Measurements from ENCODE around the gene DOK3.

DNA sequence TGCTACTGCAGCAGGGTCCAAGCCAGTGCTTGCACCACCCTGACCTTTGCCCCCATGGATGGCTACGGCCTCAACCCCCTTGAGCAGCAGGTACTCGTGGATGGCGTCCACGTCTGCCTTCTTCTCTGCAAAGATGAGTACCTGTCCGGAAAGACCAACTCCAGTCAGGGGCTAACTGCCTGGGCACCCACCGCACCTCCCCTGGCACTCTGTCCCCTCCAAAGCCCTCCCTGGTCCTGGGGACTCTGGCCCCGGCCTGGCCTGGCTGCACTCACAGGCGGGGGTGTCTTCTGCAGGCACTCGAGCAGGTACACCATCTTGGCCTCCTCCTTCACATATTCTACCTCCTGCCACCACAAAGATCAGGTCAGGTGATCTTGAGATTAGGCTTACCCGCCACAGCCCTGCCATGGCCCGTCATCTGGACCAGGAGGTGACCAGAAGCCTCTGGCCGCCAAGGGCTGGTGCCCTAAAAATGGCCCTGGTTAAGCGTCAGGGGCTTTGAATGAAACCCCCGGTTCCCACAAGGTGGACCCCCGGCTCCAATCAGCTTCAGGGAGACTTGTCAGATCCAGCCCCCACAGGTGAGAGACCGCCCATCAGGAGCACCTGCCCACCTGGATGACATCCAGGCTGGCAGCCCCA, 3.2 kb upstream of the DOK3 start:
- no peak for TF ChIP-seq EZH2 (IDR thresholded peaks at IDR 0.05)
- TF ChIP-seq, protein P1, sequence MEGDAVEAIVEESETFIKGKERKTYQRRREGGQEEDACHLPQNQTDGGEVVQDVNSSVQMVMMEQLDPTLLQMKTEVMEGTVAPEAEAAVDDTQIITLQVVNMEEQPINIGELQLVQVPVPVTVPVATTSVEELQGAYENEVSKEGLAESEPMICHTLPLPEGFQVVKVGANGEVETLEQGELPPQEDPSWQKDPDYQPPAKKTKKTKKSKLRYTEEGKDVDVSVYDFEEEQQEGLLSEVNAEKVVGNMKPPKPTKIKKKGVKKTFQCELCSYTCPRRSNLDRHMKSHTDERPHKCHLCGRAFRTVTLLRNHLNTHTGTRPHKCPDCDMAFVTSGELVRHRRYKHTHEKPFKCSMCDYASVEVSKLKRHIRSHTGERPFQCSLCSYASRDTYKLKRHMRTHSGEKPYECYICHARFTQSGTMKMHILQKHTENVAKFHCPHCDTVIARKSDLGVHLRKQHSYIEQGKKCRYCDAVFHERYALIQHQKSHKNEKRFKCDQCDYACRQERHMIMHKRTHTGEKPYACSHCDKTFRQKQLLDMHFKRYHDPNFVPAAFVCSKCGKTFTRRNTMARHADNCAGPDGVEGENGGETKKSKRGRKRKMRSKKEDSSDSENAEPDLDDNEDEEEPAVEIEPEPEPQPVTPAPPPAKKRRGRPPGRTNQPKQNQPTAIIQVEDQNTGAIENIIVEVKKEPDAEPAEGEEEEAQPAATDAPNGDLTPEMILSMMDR (IDR thresholded peaks at IDR 0.05 in 2 of 3, conservative IDR thresholded peaks at IDR 0.05 in 1 of 3; ENCODE audit: borderline replicate concordance in 1 of 3, insufficient read depth in 1 of 3, low read depth in 2 of 3, low read length in 2 of 3) = no peak
- TF ChIP-seq REST (IDR thresholded peaks at IDR 0.05; ENCODE audit: low read depth) = no peak
- TF ChIP-seq, protein P2, sequence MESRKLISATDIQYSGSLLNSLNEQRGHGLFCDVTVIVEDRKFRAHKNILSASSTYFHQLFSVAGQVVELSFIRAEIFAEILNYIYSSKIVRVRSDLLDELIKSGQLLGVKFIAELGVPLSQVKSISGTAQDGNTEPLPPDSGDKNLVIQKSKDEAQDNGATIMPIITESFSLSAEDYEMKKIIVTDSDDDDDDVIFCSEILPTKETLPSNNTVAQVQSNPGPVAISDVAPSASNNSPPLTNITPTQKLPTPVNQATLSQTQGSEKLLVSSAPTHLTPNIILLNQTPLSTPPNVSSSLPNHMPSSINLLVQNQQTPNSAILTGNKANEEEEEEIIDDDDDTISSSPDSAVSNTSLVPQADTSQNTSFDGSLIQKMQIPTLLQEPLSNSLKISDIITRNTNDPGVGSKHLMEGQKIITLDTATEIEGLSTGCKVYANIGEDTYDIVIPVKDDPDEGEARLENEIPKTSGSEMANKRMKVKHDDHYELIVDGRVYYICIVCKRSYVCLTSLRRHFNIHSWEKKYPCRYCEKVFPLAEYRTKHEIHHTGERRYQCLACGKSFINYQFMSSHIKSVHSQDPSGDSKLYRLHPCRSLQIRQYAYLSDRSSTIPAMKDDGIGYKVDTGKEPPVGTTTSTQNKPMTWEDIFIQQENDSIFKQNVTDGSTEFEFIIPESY (IDR thresholded peaks at IDR 0.05; ENCODE audit: extremely low read depth, insufficient replicate concordance, low read length) = no peak
- no peak for TF ChIP-seq POLR2AphosphoS5 (IDR thresholded peaks at IDR 0.05; ENCODE audit: low read depth, low read length)
- TF ChIP-seq, protein P3, sequence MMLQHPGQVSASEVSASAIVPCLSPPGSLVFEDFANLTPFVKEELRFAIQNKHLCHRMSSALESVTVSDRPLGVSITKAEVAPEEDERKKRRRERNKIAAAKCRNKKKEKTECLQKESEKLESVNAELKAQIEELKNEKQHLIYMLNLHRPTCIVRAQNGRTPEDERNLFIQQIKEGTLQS (IDR thresholded peaks at IDR 0.05) = no peak
- no peak for TF ChIP-seq RAD21 (IDR thresholded peaks at IDR 0.05; ENCODE audit: low read depth)
- no peak for TF ChIP-seq YY1 (IDR thresholded peaks at IDR 0.05; ENCODE audit: extremely low read depth, insufficient replicate concordance, low read depth, low read length)
- TF ChIP-seq POLR2A (IDR thresholded peaks at IDR 0.05; ENCODE audit: borderline replicate concordance, extremely low read depth, insufficient read depth, insufficient read length) = no peak
- no peak for TF ChIP-seq ZFX (IDR thresholded peaks at IDR 0.05)
- TF ChIP-seq CEBPB (IDR thresholded peaks at IDR 0.05; ENCODE audit: low read depth) = no peak
- TF ChIP-seq CBX3 (IDR thresholded peaks at IDR 0.05; ENCODE audit: low read depth) = no peak
- TF ChIP-seq FOSL1 (IDR thresholded peaks at IDR 0.05; ENCODE audit: low read depth) = no peak
